ENCODE data around the gene PADI4.

DNA sequence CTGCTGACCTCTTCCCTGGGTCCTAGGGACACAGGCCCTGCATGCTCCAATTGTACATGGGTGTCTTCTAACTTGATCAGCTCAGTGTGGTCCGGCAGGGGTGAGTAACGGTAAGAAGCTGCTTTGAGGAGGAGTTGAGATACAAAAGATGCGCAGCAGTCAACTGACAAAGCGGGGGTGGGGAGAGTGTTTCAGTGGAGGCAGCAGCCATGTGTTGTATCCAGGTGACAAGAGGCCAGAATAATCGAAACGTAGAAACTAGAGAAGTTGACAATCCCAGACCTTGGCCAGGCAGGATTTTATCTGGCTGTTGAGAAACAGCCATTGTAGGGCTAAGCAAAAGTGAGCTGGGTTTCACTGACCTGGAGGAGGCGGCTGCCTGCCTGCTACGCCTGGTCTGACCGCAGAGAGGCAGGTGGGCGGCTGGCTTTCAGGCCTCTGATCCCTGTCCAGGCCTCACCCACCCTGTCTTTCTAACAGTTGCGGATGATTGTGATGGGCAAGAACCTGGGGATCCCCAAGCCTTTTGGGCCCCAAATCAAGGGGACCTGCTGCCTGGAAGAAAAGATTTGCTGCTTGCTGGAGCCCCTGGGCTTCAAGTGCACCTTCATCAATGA is 92.8 kb downstream of the PADI4 start:
- no peak for TF ChIP-seq POLR2A (IDR thresholded peaks at IDR 0.05)
- TF ChIP-seq, protein P1, sequence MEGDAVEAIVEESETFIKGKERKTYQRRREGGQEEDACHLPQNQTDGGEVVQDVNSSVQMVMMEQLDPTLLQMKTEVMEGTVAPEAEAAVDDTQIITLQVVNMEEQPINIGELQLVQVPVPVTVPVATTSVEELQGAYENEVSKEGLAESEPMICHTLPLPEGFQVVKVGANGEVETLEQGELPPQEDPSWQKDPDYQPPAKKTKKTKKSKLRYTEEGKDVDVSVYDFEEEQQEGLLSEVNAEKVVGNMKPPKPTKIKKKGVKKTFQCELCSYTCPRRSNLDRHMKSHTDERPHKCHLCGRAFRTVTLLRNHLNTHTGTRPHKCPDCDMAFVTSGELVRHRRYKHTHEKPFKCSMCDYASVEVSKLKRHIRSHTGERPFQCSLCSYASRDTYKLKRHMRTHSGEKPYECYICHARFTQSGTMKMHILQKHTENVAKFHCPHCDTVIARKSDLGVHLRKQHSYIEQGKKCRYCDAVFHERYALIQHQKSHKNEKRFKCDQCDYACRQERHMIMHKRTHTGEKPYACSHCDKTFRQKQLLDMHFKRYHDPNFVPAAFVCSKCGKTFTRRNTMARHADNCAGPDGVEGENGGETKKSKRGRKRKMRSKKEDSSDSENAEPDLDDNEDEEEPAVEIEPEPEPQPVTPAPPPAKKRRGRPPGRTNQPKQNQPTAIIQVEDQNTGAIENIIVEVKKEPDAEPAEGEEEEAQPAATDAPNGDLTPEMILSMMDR (IDR thresholded peaks at IDR 0.05), result no peak

All from testis (tissue), 2 donors.